ACC112 (cell line): ENCODE measurements around the gene LHB.

Source experiments
- H2AFZ ChIP-seq: fragments of 200-600 bp; sonication (generic); one replicate; pipeline ENCODE4 v1.6.0; 2017; ENCODE audit warnings: antibody characterized with exemption, low read length; ENCODE audit not compliant: unreplicated experiment
- H3K27ac ChIP-seq: fragments of 200-600 bp; sonication (generic); 2 replicates; pipeline ENCODE4 v1.5.1; 2014; ENCODE audit warnings: low read depth, mild to moderate bottlenecking, antibody characterized with exemption, low read length, moderate library complexity
- H3K27me3 ChIP-seq: fragments of 200-600 bp; sonication (generic); 2 replicates; pipeline ENCODE4 v1.6.1; 2014; ENCODE audit warnings: mild to moderate bottlenecking, antibody characterized with exemption, low read length, moderate library complexity, mixed read lengths; ENCODE audit not compliant: insufficient read depth
- H3K36me3 ChIP-seq: fragments of 200-600 bp; sonication (generic); 2 replicates; pipeline ENCODE4 v1.6.1; 2016; ENCODE audit warnings: mild to moderate bottlenecking, antibody characterized with exemption, low read length, moderate library complexity, mixed read lengths; ENCODE audit not compliant: insufficient read depth
- H3K4me1 ChIP-seq: fragments of 200-600 bp; sonication (generic); one replicate; pipeline ENCODE4 v1.6.1; 2016; ENCODE audit warnings: low read length, mixed read lengths; ENCODE audit not compliant: insufficient read depth, unreplicated experiment, control insufficient read depth
- H3K4me3 ChIP-seq: fragments of 200-600 bp; sonication (generic); 2 replicates; pipeline ENCODE4 v1.5.1; 2014; ENCODE audit warnings: mild to moderate bottlenecking, low read depth, low read length
- H3K79me2 ChIP-seq: fragments of 200-600 bp; sonication (generic); one replicate; pipeline ENCODE4 v1.6.0; 2016; ENCODE audit warnings: low read length; ENCODE audit not compliant: control insufficient read depth, unreplicated experiment, insufficient read depth

LHB gene

DNA sequence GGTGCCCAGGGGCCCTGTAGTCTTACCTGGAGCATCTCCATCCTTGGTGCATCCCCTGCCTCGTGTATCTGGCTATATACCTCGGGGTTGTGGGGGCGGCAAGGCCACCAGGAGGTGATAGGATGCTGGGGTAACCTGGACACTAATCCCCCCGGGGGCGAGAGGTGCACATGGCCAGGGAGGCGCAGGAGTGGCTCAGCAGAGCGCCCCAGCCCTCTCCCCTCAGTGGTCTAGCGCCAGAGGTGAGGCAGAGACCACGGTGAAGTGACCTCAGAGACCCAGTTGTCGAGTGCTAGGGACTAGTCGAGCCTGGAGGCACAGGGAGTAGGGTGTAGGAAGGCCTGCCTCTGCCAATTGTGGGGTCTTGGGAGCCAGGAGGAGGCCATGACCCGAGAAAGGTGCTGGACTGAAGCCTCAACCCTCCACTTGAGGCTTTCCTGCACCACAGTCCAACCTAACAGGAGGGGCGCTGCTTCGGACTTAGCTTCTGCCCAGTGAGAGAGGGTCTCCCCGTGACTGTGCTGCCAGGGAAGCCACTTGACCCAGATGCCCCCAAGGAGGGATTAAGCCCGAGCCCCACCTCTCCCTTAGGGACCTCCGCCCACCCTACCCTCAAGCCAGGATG lies at the start of gene LHB:
Gene LHB (minus strand): TSS at position 51 of the 625 bp plus-strand sequence. CDS start 10 bp downstream, at position 41.
- no peaks in the 10 kb centered on the region for H3K27me3 ChIP-seq
- no peaks in the 10 kb centered on the region for H3K36me3 ChIP-seq
- no peak within 1 kb of the TSS for H3K27ac ChIP-seq
- peak within 1 kb of the TSS; percentile 71 for H3K4me3 ChIP-seq
- H3K4me1 ChIP-seq, result no peaks in the 10 kb centered on the region
- no peaks in the 10 kb centered on the region for H3K79me2 ChIP-seq
- H2AFZ ChIP-seq, result no peak within 1 kb of the TSS

DNA sequence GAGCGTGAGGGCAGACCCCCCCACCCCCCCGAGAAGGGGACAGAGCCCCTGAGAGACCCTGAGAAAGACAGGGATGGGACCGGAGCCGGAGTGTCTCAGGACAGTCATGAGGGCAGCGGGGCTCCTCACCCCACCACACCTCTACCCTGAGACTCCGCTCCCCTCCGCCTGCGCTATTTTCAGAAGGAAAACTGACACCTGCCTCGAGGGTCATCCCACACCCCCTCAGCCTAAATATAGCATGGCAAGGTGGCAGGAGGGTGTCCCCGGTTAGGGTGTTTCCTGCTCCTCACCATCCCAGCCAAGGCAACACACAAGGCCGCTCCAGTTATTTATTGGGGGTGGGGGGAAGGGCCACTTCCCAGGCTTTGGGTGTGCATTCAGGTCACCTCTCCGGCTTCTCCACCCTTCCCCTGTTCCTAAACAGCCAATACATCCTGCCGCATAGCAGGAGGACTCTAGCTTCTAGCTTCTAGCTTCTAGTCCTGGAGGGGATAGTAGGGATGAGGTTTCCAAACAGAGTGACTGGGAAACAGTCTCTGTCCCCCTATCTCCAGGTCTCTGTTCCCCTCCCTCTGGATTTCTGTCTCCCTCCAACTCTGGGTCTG lies 49.1 kb upstream of the LHB start:
- Histone ChIP-seq H3K4me1 (no peaks in the 10 kb centered on the region), H2AFZ (no peak overlapping the region), H3K27me3 (0 out of 2 replicates have a peak, but pooled peaks cover 3% of the 10 kb centered on the region)

DNA sequence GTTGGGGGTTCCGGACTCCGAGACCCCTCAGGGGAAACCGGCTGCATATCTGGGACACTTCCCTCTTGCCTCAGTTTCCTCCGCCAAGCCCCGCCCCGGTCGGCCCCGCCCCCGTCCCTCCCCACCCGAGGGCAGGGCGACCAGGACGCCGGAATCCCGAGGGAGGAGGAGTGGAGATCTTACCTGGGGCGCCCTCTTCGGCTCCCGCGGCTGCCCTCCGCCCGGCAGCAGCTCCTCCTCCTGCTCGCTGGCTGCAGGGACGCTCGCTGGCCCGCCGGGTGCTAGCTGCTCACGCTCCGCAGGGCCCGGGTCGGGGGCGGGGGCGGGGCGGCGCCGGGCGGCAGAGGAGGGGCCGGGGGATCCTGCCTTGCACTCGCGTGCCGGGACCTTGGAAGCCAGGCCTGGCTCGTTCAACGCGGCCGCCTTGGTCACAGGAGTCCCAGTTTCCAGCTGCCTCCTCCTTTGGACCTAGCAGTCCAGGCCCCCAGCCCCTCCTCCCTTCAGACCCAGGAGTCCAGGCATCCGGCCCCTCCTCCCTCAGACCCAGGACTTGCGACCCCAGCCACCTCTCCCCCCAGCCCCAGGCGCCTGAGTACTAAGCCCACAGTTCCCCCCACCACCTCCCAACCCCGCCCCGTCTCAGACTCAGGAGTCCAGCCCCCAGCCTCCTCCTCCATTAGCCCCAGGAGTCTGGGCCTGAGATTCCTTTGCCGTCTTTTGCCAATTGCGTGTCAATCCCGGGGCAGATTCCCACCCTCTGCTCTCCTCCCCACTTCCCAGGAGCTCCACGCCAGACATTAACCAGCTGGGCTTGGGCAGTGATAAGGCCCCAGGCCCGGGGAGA lies 48.1 kb upstream of the LHB start, which contains the start of gene NTF4:
Gene NTF4 (minus strand): TSS at position 51 of the 844 bp plus-strand sequence. CDS start 2,821 bp downstream, outside the sequence.
- no peak within 1 kb of the TSS for H2AFZ ChIP-seq
- H3K36me3 ChIP-seq, result no peaks in the 10 kb centered on the region
- H3K4me3 ChIP-seq, result peak within 1 kb of the TSS; percentile 54
- no peak within 1 kb of the TSS for H3K27ac ChIP-seq
- no peaks in the 10 kb centered on the region for H3K79me2 ChIP-seq
- H3K27me3 ChIP-seq, result 0 out of 2 replicates have a peak, but pooled peaks cover 3% of the 10 kb centered on the region
- H3K4me1 ChIP-seq, result no peaks in the 10 kb centered on the region

More for the DNA sequence above, 49.1 kb upstream of the LHB start:
- H3K4me3 ChIP-seq, result no peak overlapping the region
- H3K36me3 ChIP-seq, result no peaks in the 10 kb centered on the region
- no peaks in the 10 kb centered on the region for H3K79me2 ChIP-seq
- H3K27ac ChIP-seq, result no peak overlapping the region

DNA sequence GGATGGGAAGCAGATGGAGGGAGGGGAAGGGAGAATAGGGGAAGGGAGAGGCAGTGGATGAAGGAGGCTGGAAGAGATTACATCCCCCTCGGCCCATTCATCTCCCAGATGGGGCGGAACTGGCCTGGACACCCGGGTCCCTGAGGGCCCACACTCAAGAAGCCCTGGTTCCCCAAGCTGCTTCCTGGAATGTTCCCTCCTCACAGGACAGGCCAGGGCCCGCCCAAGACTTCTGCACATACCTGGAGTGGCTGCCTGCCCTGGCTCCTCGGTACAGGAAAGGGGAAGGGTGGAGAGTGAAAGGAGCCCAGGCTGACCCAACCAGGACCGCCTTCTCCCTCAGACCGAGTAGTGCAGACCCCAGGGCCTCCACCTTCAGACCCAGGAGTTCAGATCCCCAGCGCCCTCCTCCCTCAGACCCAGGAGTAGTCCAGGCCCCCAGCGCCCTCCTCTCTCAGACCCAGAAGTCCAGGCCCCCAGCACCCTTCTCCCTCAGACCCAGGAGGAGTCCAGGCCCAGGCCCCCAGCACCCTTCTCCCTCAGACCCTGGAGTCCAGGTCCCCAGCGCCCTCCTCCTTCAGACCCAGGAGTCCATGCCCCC lies 47.2 kb upstream of the LHB start:
- Histone ChIP-seq H3K27ac (no peak overlapping the region), H3K79me2 (no peaks in the 10 kb centered on the region), H3K27me3 (0 out of 2 replicates have a peak, but pooled peaks cover 3% of the 10 kb centered on the region), H3K36me3 (no peaks in the 10 kb centered on the region), H2AFZ (no peak overlapping the region), H3K4me1 (no peaks in the 10 kb centered on the region), H3K4me3 (no peak overlapping the region)

- Histone ChIP-seq H3K27me3 (0 out of 2 replicates have a peak, but pooled peaks cover 3% of the 10 kb centered on the region), H2AFZ (no peak overlapping the region), H3K36me3 (no peaks in the 10 kb centered on the region), H3K27ac (no peak overlapping the region), H3K4me3 (no peak overlapping the region), H3K4me1 (no peaks in the 10 kb centered on the region), H3K79me2 (no peaks in the 10 kb centered on the region)
These were observed 44.6 kb upstream of the LHB start for GRCh38 chr19:49061445-49061844.

DNA sequence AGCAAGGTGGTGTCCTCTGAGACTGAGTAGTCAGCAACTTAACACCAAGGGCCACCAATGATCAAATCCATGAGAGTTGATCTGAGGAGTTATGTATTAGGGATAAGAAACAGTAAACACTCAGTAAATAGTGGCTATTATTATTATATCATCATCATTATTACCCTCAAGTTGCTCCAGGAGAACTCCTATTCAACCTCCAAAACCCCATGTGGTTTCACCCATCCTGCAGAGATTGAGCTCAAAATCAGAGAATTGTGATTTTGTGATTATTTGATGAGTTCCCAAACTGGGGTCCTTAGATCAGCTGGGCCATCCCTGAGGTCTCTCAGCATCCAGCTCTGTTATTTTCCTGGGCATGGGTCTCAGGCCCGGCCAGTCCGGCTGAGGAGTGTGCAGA lies 44.1 kb upstream of the LHB start:
- H3K79me2 ChIP-seq, result no peaks in the 10 kb centered on the region
- no peak overlapping the region for H3K4me3 ChIP-seq
- no peak overlapping the region for H2AFZ ChIP-seq
- H3K27me3 ChIP-seq, result 0 out of 2 replicates have a peak, but pooled peaks cover 3% of the 10 kb centered on the region
- no peaks in the 10 kb centered on the region for H3K36me3 ChIP-seq
- no peaks in the 10 kb centered on the region for H3K4me1 ChIP-seq
- H3K27ac ChIP-seq, result no peak overlapping the region

GRCh38 chr19:49059053-49059452 lies 42.2 kb upstream of the LHB start:
- no peak overlapping the region for H2AFZ ChIP-seq
- no peak overlapping the region for H3K4me3 ChIP-seq
- H3K79me2 ChIP-seq, result no peaks in the 10 kb centered on the region
- H3K4me1 ChIP-seq, result no peaks in the 10 kb centered on the region
- no peaks in the 10 kb centered on the region for H3K36me3 ChIP-seq
- no peaks in the 10 kb centered on the region for H3K27me3 ChIP-seq
- no peak overlapping the region for H3K27ac ChIP-seq

DNA sequence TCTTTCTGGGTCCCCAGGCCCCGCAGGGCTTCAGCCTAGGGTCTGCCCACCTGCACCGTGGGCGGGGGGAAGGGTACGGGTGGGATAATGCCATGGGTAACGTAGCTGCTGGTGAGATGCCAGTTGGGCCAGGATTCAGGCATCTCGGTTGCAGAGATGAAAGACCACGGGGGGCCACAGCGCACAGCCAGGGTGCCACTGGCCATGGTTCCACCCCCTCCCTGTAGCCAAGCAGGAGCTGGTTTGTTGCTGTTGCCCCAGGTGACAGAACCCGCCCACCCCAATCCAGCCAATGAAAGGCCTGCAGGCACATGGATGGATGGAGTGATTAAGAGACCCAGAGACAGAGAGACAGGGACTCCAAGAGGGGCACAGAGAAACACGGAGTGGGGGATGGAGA lies 41.7 kb upstream of the LHB start:
- no peaks in the 10 kb centered on the region for H3K79me2 ChIP-seq

GRCh38 chr19:49057636-49058234 lies 40.8 kb upstream of the LHB start, which contains the start of gene CGB7:
TSS of gene CGB7 (minus strand) at chr19:49057749. CDS start at chr19:49055375, 2,374 bp downstream.
- peak within 1 kb of the TSS; percentile 80 for H2AFZ ChIP-seq
- no peaks in the 10 kb centered on the region for H3K79me2 ChIP-seq
- 0 out of 2 replicates have a peak within 1 kb of the TSS, but pooled peaks have one; percentile 13 for H3K27ac ChIP-seq
- no peaks in the 10 kb centered on the region for H3K27me3 ChIP-seq
- peak within 1 kb of the TSS; percentile 86 for H3K4me3 ChIP-seq
- H3K4me1 ChIP-seq, result no peaks in the 10 kb centered on the region
- no peaks in the 10 kb centered on the region for H3K36me3 ChIP-seq

More for the DNA sequence above, 41.7 kb upstream of the LHB start:
- H3K36me3 ChIP-seq, result no peaks in the 10 kb centered on the region
- H3K27ac ChIP-seq, result no peak overlapping the region
- H3K4me1 ChIP-seq, result no peaks in the 10 kb centered on the region
- no peaks in the 10 kb centered on the region for H3K27me3 ChIP-seq
- H2AFZ ChIP-seq, result no peak overlapping the region
- H3K4me3 ChIP-seq, result no peak overlapping the region
